PC-3 (cell line): Measurements from ENCODE around the gene TUBB8.
"Not testable (repeated sequence)": the region's sequence is repeated elsewhere in the genome, so short reads cannot be mapped to it uniquely, and the experiment has no call there.

Source experiments
- CTCF ChIP-seq: fragments of 300-600 bp; sonication (generic); conservative IDR thresholded peaks from 2 replicates; pipeline ENCODE4 v1.5.1; 2017; ENCODE audit warnings: antibody characterized with exemption, low read depth, mild to moderate bottlenecking, low read length
- EZH2phosphoT487 ChIP-seq: fragments of 300-600 bp; sonication (generic); IDR thresholded peaks from 2 replicates; pipeline ENCODE4 v1.6.1; 2018; ENCODE audit warnings: mild to moderate bottlenecking, antibody characterized with exemption, low read length, borderline replicate concordance

GRCh38 chr10:68156-68555 is 19.1 kb upstream of the TUBB8 start:
- TF ChIP-seq CTCF, EZH2phosphoT487: not testable (repeated sequence)
